WTC11 (cell line): ENCODE data around the gene CAMK2A.

Source experiments
- ATF1 ChIP-seq: sonication (generic); formaldehyde crosslinking; IDR thresholded peaks from 2 replicates; pipeline ENCODE4 v1.8.1; 2023; ENCODE audit warnings: mild to moderate bottlenecking, moderate library complexity, missing genetic modification reagents
- CREB1 ChIP-seq: sonication (generic); formaldehyde crosslinking; IDR thresholded peaks from 2 replicates; pipeline ENCODE4 v1.8.0; 2023; ENCODE audit warnings: mild to moderate bottlenecking, missing genetic modification reagents
- GABPB1 ChIP-seq: sonication (generic); formaldehyde crosslinking; IDR thresholded peaks from 2 replicates; pipeline ENCODE4 v1.8.1; 2023; ENCODE audit warnings: mild to moderate bottlenecking, missing genetic modification reagents
- HMGXB4 ChIP-seq: sonication (generic); formaldehyde crosslinking; IDR thresholded peaks from 2 replicates; pipeline ENCODE4 v1.8.1; 2023; ENCODE audit warnings: mild to moderate bottlenecking, moderate library complexity, missing genetic modification reagents
- JUN ChIP-seq: sonication (generic); formaldehyde crosslinking; IDR thresholded peaks from 2 replicates; pipeline ENCODE4 v1.8.0; 2023; ENCODE audit warnings: mild to moderate bottlenecking, missing genetic modification reagents
- RELA ChIP-seq: sonication (generic); formaldehyde crosslinking; IDR thresholded peaks from 2 replicates; pipeline ENCODE4 v1.8.1; 2022; ENCODE audit warnings: missing genetic modification reagents, mild to moderate bottlenecking, borderline replicate concordance
- SP1 ChIP-seq: sonication (generic); formaldehyde crosslinking; conservative IDR thresholded peaks from 2 replicates; pipeline ENCODE4 v1.8.1; 2022; ENCODE audit warnings: missing genetic modification reagents
- USF2 ChIP-seq: sonication (generic); formaldehyde crosslinking; IDR thresholded peaks from 2 replicates; pipeline ENCODE4 v1.8.1; 2023; ENCODE audit warnings: mild to moderate bottlenecking, missing genetic modification reagents, moderate library complexity
- ZNF263 ChIP-seq: sonication (generic); formaldehyde crosslinking; IDR thresholded peaks from 2 replicates; pipeline ENCODE4 v1.8.1; 2022; ENCODE audit warnings: low read depth, mild to moderate bottlenecking, moderate library complexity, missing genetic modification reagents
- ZNF317 ChIP-seq: sonication (generic); formaldehyde crosslinking; IDR thresholded peaks from 2 replicates; pipeline ENCODE4 v1.8.1; 2023; ENCODE audit warnings: low read depth, mild to moderate bottlenecking, moderate library complexity, missing genetic modification reagents, borderline replicate concordance
- TF ChIP-seq, protein P1 (sequence below): fragments of 200-600 bp; IDR thresholded peaks from 2 replicates; pipeline ENCODE4 v1.8.0; 2022; ENCODE audit warnings: antibody characterized with exemption
- TF ChIP-seq, protein P2 (sequence below): sonication (generic); formaldehyde crosslinking; conservative IDR thresholded peaks from 2 replicates; pipeline ENCODE4 v1.8.1; 2022; ENCODE audit warnings: mild to moderate bottlenecking, missing genetic modification reagents
- TF ChIP-seq, protein P3 (sequence below): sonication (generic); formaldehyde crosslinking; IDR thresholded peaks from 2 replicates; pipeline ENCODE4 v1.8.1; 2022; ENCODE audit warnings: low read depth, mild to moderate bottlenecking, moderate library complexity, missing genetic modification reagents, borderline replicate concordance
- TF ChIP-seq, protein P4 (sequence below): sonication (generic); formaldehyde crosslinking; IDR thresholded peaks from 2 replicates; pipeline ENCODE4 v1.8.0; 2022; ENCODE audit warnings: mild to moderate bottlenecking, missing genetic modification reagents

DNA sequence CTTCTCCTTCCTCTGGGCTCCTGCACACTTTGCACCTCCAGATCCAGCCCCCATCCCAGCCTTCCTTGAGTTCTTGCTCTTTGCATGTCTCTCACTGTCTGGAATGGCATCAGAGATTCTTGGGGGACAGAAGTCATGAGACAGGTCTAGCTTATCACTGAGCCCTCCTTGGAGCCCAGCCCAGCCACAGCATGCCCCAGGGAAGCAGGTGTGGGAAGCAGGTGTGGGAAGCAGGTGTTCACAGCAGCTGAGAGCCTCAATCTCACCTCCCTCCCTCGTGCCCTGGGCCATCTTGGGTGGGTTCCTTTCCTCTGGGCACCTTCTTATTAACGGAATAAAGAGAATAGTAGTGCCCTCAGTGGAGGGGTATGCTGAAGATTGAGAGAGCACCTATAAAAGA is 72.5 kb downstream of the CAMK2A start:
- TF ChIP-seq, protein P1, sequence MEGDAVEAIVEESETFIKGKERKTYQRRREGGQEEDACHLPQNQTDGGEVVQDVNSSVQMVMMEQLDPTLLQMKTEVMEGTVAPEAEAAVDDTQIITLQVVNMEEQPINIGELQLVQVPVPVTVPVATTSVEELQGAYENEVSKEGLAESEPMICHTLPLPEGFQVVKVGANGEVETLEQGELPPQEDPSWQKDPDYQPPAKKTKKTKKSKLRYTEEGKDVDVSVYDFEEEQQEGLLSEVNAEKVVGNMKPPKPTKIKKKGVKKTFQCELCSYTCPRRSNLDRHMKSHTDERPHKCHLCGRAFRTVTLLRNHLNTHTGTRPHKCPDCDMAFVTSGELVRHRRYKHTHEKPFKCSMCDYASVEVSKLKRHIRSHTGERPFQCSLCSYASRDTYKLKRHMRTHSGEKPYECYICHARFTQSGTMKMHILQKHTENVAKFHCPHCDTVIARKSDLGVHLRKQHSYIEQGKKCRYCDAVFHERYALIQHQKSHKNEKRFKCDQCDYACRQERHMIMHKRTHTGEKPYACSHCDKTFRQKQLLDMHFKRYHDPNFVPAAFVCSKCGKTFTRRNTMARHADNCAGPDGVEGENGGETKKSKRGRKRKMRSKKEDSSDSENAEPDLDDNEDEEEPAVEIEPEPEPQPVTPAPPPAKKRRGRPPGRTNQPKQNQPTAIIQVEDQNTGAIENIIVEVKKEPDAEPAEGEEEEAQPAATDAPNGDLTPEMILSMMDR: no peak
- TF ChIP-seq USF2 (CRISPR knock-in tag) (no peak), RELA (CRISPR knock-in tag) (no peak), JUN (CRISPR knock-in tag) (no peak), ZNF263 (CRISPR knock-in tag) (no peak), ATF1 (CRISPR knock-in tag) (no peak), HMGXB4 (no peak), CREB1 (no peak), GABPB1 (CRISPR knock-in tag) (no peak), ZNF317 (CRISPR knock-in tag) (no peak), SP1 (CRISPR knock-in tag) (no peak)
- TF ChIP-seq, protein P2, sequence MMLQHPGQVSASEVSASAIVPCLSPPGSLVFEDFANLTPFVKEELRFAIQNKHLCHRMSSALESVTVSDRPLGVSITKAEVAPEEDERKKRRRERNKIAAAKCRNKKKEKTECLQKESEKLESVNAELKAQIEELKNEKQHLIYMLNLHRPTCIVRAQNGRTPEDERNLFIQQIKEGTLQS (CRISPR knock-in tag): no peak
- TF ChIP-seq, protein P3, sequence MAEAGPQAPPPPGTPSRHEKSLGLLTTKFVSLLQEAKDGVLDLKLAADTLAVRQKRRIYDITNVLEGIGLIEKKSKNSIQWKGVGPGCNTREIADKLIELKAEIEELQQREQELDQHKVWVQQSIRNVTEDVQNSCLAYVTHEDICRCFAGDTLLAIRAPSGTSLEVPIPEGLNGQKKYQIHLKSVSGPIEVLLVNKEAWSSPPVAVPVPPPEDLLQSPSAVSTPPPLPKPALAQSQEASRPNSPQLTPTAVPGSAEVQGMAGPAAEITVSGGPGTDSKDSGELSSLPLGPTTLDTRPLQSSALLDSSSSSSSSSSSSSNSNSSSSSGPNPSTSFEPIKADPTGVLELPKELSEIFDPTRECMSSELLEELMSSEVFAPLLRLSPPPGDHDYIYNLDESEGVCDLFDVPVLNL (CRISPR knock-in tag): no peak
- TF ChIP-seq, protein P4, sequence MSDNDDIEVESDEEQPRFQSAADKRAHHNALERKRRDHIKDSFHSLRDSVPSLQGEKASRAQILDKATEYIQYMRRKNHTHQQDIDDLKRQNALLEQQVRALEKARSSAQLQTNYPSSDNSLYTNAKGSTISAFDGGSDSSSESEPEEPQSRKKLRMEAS (CRISPR knock-in tag): no peak
